HepG2 (cell line): ENCODE results near the gene TTLL1. TPM values are rescaled to one million over a fixed set of nuclear protein-coding genes. Genes with fewer than 3 reads are reported as not detected.
A peak's percentile ranks its signal among the peaks of the same experiment; 100 is the strongest.

ENCODE experiments used
- AHR ChIP-seq: IDR thresholded peaks from 2 replicates; pipeline ENCODE4 v1.6.1; 2018; ENCODE audit warnings: missing genetic modification reagents, missing compliant biosample characterization
- ELF4 ChIP-seq: sonication (generic); formaldehyde crosslinking; IDR thresholded peaks from 2 replicates; pipeline ENCODE4 v1.5.0; 2020; ENCODE audit warnings: missing genetic modification reagents, mild to moderate bottlenecking, moderate library complexity, borderline replicate concordance
- HOXA3 ChIP-seq: sonication (generic); formaldehyde crosslinking; IDR thresholded peaks from 2 replicates; pipeline ENCODE4 v1.5.0; 2020; ENCODE audit warnings: missing genetic modification reagents
- HOXA5 ChIP-seq: sonication (generic); formaldehyde crosslinking; IDR thresholded peaks from 2 replicates; pipeline ENCODE4 v1.4.0; 2020; ENCODE audit warnings: missing genetic modification reagents
- MYNN ChIP-seq: sonication (generic); formaldehyde crosslinking; IDR thresholded peaks from 2 replicates; pipeline ENCODE4 v1.4.0; 2020; ENCODE audit warnings: mild to moderate bottlenecking, low read depth, missing genetic modification reagents
- RBFOX2 ChIP-seq: fragments of 200-400 bp; formaldehyde crosslinking; IDR thresholded peaks from 2 replicates; pipeline ENCODE4 v1.6.1; 2017; ENCODE audit warnings: low read depth, mild to moderate bottlenecking, low read length
- SOX13 ChIP-seq, 3 experiments: fragments of 450-650 bp in 1 of 3; sonication (generic) in 1 of 3; formaldehyde crosslinking in 1 of 3; IDR thresholded peaks in 2 of 3; conservative IDR thresholded peaks in 1 of 3; 2 replicates each; pipeline versions ENCODE4 v1.5.0 to v1.6.1; 2016 to 2020; ENCODE audit warnings: antibody characterized with exemption in 1 of 3, mild to moderate bottlenecking in 1 of 3, missing compliant biosample characterization in 1 of 3, missing genetic modification reagents in 1 of 3, moderate library complexity in 1 of 3
- SP1 ChIP-seq, 2 experiments: fragments of 450-650 bp in 1 of 2; sonication (generic) in 1 of 2; formaldehyde crosslinking in 1 of 2; IDR thresholded peaks; 2 replicates each; pipeline versions ENCODE4 v1.4.0 to v1.6.1; 2016 to 2020; ENCODE audit warnings: missing genetic modification reagents in 1 of 2
- TAF1 ChIP-seq: sonication (generic); formaldehyde crosslinking; IDR thresholded peaks from 2 replicates; pipeline ENCODE4 v1.4.0; 2020; ENCODE audit warnings: missing genetic modification reagents
- U2AF2 ChIP-seq: fragments of 200-400 bp; formaldehyde crosslinking; IDR thresholded peaks from 2 replicates; pipeline ENCODE4 v1.6.1; 2017; ENCODE audit warnings: low read depth, mild to moderate bottlenecking, low read length
- ZNF326 ChIP-seq: sonication (generic); formaldehyde crosslinking; IDR thresholded peaks from 2 replicates; pipeline ENCODE4 v1.4.0; 2020; ENCODE audit warnings: missing genetic modification reagents, borderline replicate concordance
- ZNF543 ChIP-seq: sonication (generic); formaldehyde crosslinking; IDR thresholded peaks from 2 replicates; pipeline ENCODE4 v1.4.0; 2020; ENCODE audit warnings: mild to moderate bottlenecking, missing genetic modification reagents
- ZNF567 ChIP-seq: sonication (generic); formaldehyde crosslinking; IDR thresholded peaks from 2 replicates; pipeline ENCODE4 v1.8.1; 2023; ENCODE audit warnings: mild to moderate bottlenecking, missing genetic modification reagents, borderline replicate concordance
- ZNF619 ChIP-seq: sonication (generic); formaldehyde crosslinking; IDR thresholded peaks from 2 replicates; pipeline ENCODE4 v1.4.0; 2020; ENCODE audit warnings: mild to moderate bottlenecking, missing genetic modification reagents
- ZSCAN9 ChIP-seq: IDR thresholded peaks from 2 replicates; pipeline ENCODE4 v1.6.1; 2016; ENCODE audit warnings: borderline replicate concordance
- polyA plus RNA-seq, 8 experiments: library from polyadenylated mRNA; depleted of rRNA in 3 of 8; stranded (reverse) in 7 of 8; unstranded in 1 of 8; fragments of >200 nt; fragmentation: Illumina TruSeq in 4 of 8; extraction: Trizol in 4 of 8; gene quantifications; 2 replicates each; pipeline versions ENCODE4 v1.2.1 to v1.2.3, GENCODE V29; 2011 to 2016; ENCODE audit warnings: low read depth in 4 of 8, missing spikeins in 1 of 8, mixed read lengths in 1 of 8; ENCODE audit not compliant: insufficient read depth in 1 of 8
- total RNA-seq, 5 experiments: library from RNA; depleted of rRNA; stranded (reverse); fragments of >200 nt; fragmentation: Illumina TruSeq; extraction: Trizol; gene quantifications; 2 replicates each; pipeline ENCODE4 v1.2.3, GENCODE V29; 2016; ENCODE audit warnings: low read depth in 1 of 5
- TF ChIP-seq, protein P1 (sequence below): sonication (generic); formaldehyde crosslinking; IDR thresholded peaks from 2 replicates; pipeline ENCODE4 v1.4.0; 2020; ENCODE audit warnings: missing genetic modification reagents
- TF ChIP-seq, protein P2 (sequence below): sonication (generic); formaldehyde crosslinking; IDR thresholded peaks from 2 replicates; pipeline ENCODE4 v1.5.0; 2020; ENCODE audit warnings: missing genetic modification reagents
- TF ChIP-seq, protein P3 (sequence below): IDR thresholded peaks from 2 replicates; pipeline ENCODE4 v1.6.1; 2016; ENCODE audit warnings: missing biosample characterization, missing genetic modification reagents, low read depth
- TF ChIP-seq, protein P4 (sequence below): IDR thresholded peaks from 2 replicates; pipeline ENCODE4 v1.6.1; 2016; ENCODE audit warnings: low read depth, missing genetic modification reagents, missing compliant biosample characterization

Gene TTLL1
- total and polyA plus RNA-seq, 2 of the 13 experiments (the other 11 are each of a cell fraction or from before 2014, with no cell fraction given), result 1.6 to 5.3 TPM

DNA sequence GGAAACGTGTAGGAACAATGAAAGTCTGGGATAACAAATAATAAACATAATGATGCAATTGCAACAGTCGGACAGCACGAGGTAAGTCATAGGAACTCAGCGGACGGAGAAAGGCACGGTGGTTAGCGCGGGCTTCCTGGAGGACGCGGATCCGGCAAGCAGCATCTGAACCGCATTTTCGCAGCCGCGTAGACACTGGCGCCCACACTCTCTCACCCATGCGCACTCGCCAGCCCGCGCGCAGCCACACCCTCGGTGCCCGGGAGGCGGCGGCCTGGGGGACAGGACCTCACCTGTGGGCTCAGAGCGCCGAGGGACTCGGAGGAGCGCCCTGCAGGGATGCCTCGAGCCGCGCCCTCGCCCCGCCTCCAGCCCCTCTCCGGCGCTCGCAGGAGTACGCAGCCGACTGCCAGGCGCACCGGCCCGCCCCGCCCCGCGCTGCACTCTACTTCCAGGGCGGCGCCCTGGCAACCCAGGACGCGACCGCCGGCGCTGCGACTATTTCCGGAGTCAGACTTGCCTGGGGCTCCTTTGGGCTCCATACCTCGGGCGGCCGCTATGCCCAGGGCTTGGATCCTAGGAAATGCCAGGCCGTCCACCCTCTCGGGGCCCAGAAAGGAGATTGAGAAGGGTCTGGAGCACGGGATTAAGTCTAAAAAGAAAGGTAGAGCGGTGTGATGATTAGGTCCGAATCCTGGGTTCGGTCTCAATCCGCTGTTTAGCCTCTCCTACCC, at the start of gene TTLL1 (continued):
- TF ChIP-seq ELF4 (CRISPR knock-in tag), result no peak
- TF ChIP-seq, protein P1, sequence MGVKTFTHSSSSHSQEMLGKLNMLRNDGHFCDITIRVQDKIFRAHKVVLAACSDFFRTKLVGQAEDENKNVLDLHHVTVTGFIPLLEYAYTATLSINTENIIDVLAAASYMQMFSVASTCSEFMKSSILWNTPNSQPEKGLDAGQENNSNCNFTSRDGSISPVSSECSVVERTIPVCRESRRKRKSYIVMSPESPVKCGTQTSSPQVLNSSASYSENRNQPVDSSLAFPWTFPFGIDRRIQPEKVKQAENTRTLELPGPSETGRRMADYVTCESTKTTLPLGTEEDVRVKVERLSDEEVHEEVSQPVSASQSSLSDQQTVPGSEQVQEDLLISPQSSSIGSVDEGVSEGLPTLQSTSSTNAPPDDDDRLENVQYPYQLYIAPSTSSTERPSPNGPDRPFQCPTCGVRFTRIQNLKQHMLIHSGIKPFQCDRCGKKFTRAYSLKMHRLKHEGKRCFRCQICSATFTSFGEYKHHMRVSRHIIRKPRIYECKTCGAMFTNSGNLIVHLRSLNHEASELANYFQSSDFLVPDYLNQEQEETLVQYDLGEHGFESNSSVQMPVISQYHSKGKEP (CRISPR knock-in tag), result no peak
- TF ChIP-seq ZNF543 (CRISPR knock-in tag), result 0 out of 2 replicates have a peak, but pooled peaks have one; percentile 62
- TF ChIP-seq U2AF2, result no peak
- peak; percentile 91; the same call in 1 of the 2 replicates for TF ChIP-seq ZNF619
- no peak for TF ChIP-seq ZNF326 (CRISPR knock-in tag)
- TF ChIP-seq MYNN, result no peak
- peak; percentile 29; the same call in 1 of the 2 replicates for TF ChIP-seq HOXA5 (CRISPR knock-in tag)
- peak; percentile 39; the same call in 1 of the 2 replicates for TF ChIP-seq ZSCAN9
- TF ChIP-seq RBFOX2, result peak; percentile 82
- TF ChIP-seq, protein P2, sequence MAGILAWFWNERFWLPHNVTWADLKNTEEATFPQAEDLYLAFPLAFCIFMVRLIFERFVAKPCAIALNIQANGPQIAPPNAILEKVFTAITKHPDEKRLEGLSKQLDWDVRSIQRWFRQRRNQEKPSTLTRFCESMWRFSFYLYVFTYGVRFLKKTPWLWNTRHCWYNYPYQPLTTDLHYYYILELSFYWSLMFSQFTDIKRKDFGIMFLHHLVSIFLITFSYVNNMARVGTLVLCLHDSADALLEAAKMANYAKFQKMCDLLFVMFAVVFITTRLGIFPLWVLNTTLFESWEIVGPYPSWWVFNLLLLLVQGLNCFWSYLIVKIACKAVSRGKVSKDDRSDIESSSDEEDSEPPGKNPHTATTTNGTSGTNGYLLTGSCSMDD (CRISPR knock-in tag), result no peak
- TF ChIP-seq HOXA3 (CRISPR knock-in tag), result peak; percentile 83
- TF ChIP-seq, protein P3, sequence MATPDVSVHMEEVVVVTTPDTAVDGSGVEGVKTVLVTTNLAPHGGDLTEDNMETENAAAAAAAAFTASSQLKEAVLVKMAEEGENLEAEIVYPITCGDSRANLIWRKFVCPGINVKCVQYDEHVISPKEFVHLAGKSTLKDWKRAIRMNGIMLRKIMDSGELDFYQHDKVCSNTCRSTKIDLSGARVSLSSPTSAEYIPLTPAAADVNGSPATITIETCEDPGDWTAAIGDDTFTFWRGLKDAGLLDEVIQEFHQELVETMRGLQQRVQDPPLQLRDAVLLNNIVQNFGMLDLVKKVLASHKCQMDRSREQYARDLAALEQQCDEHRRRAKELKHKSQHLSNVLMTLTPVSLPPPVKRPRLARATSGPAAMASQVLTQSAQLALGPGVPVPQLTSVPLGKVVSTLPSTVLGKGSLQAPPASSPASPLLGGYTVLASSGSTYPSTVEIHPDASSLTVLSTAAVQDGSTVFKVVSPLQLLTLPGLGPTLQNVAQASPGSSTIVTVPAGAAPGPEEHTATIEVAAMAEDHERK (CRISPR knock-in tag), result peak; percentile 17; the same call in 1 of the 2 replicates
- TF ChIP-seq TAF1 (CRISPR knock-in tag), result peak; percentile 65
- TF ChIP-seq, protein P4, sequence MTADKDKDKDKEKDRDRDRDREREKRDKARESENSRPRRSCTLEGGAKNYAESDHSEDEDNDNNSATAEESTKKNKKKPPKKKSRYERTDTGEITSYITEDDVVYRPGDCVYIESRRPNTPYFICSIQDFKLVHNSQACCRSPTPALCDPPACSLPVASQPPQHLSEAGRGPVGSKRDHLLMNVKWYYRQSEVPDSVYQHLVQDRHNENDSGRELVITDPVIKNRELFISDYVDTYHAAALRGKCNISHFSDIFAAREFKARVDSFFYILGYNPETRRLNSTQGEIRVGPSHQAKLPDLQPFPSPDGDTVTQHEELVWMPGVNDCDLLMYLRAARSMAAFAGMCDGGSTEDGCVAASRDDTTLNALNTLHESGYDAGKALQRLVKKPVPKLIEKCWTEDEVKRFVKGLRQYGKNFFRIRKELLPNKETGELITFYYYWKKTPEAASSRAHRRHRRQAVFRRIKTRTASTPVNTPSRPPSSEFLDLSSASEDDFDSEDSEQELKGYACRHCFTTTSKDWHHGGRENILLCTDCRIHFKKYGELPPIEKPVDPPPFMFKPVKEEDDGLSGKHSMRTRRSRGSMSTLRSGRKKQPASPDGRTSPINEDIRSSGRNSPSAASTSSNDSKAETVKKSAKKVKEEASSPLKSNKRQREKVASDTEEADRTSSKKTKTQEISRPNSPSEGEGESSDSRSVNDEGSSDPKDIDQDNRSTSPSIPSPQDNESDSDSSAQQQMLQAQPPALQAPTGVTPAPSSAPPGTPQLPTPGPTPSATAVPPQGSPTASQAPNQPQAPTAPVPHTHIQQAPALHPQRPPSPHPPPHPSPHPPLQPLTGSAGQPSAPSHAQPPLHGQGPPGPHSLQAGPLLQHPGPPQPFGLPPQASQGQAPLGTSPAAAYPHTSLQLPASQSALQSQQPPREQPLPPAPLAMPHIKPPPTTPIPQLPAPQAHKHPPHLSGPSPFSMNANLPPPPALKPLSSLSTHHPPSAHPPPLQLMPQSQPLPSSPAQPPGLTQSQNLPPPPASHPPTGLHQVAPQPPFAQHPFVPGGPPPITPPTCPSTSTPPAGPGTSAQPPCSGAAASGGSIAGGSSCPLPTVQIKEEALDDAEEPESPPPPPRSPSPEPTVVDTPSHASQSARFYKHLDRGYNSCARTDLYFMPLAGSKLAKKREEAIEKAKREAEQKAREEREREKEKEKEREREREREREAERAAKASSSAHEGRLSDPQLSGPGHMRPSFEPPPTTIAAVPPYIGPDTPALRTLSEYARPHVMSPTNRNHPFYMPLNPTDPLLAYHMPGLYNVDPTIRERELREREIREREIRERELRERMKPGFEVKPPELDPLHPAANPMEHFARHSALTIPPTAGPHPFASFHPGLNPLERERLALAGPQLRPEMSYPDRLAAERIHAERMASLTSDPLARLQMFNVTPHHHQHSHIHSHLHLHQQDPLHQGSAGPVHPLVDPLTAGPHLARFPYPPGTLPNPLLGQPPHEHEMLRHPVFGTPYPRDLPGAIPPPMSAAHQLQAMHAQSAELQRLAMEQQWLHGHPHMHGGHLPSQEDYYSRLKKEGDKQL, result no peak
- TF ChIP-seq SP1 (IDR thresholded peaks at IDR 0.05), result no peak
- 0 out of 2 replicates have a peak, but pooled peaks have one; percentile 21 for TF ChIP-seq SP1 (CRISPR knock-in tag; IDR thresholded peaks at IDR 0.05)
- TF ChIP-seq ZNF567 (CRISPR knock-in tag), result no peak
- TF ChIP-seq SOX13 (IDR thresholded peaks at IDR 0.05), result no peak
- no peak for TF ChIP-seq SOX13 (CRISPR knock-in tag; conservative IDR thresholded peaks at IDR 0.05 in 1 of 2, IDR thresholded peaks at IDR 0.05 in 1 of 2)
- 0 out of 2 replicates have a peak, but pooled peaks have one; percentile 44 for TF ChIP-seq AHR (CRISPR knock-in tag)
